ENCODE data around the gene LRCH4. TPM values are rescaled to one million over a fixed set of nuclear protein-coding genes. Genes with fewer than 3 reads are reported as not detected.

Gene LRCH4
- total and polyA plus RNA-seq, 2 of the 13 experiments (the other 11 are each of a cell fraction or from before 2014, with no cell fraction given): 7.0 to 9.3 TPM

- TF ChIP-seq ZNF496 (CRISPR knock-in tag; IDR thresholded peaks at IDR 0.05; ENCODE audit: insufficient replicate concordance) (no peak), HOXA3 (CRISPR knock-in tag; IDR thresholded peaks at IDR 0.05) (peak; percentile 19; the same call in 1 of the 2 replicates), ZNF329 (CRISPR knock-in tag; IDR thresholded peaks at IDR 0.05; ENCODE audit: low read depth) (peak; percentile 93), ZNF687 (CRISPR knock-in tag; IDR thresholded peaks at IDR 0.05) (no peak), RNF219 (CRISPR knock-in tag; IDR thresholded peaks at IDR 0.05) (no peak), ARHGAP35 (CRISPR knock-in tag; IDR thresholded peaks at IDR 0.05; ENCODE audit: borderline replicate concordance) (no peak), NFE2L1 (CRISPR knock-in tag; IDR thresholded peaks at IDR 0.05; ENCODE audit: borderline replicate concordance) (no peak), ZKSCAN5 (CRISPR knock-in tag; IDR thresholded peaks at IDR 0.05) (no peak), ZNF383 (CRISPR knock-in tag; IDR thresholded peaks at IDR 0.05; ENCODE audit: borderline replicate concordance) (no peak), SP2 (CRISPR knock-in tag; IDR thresholded peaks at IDR 0.05) (no peak), ZNF280B (CRISPR knock-in tag; IDR thresholded peaks at IDR 0.05; ENCODE audit: borderline replicate concordance) (no peak), BHLHE40 (IDR thresholded peaks at IDR 0.05; ENCODE audit: low read length) (peak; percentile 86), GATAD2A (CRISPR knock-in tag; IDR thresholded peaks at IDR 0.05) (peak; percentile 65), MAZ (IDR thresholded peaks at IDR 0.05; ENCODE audit: borderline replicate concordance, low read depth, low read length) (no peak), MAZ (CRISPR knock-in tag; IDR thresholded peaks at IDR 0.05; ENCODE audit: low read depth) (no peak), ARID5B (CRISPR knock-in tag; IDR thresholded peaks at IDR 0.05) (peak; percentile 80), YY1 (IDR thresholded peaks at IDR 0.05; ENCODE audit: insufficient read depth, insufficient replicate concordance, low read depth, low read length) (no peak)
Observed at GRCh38 chr7:100546129-100546925, 39.6 kb downstream of the LRCH4 start (continued).

Measured in HepG2 (cell line).